ENCODE data around the gene KLHL11.
"Not testable (repeated sequence)": the region's sequence is repeated elsewhere in the genome, so short reads cannot be mapped to it uniquely, and the experiment has no call there.

DNA sequence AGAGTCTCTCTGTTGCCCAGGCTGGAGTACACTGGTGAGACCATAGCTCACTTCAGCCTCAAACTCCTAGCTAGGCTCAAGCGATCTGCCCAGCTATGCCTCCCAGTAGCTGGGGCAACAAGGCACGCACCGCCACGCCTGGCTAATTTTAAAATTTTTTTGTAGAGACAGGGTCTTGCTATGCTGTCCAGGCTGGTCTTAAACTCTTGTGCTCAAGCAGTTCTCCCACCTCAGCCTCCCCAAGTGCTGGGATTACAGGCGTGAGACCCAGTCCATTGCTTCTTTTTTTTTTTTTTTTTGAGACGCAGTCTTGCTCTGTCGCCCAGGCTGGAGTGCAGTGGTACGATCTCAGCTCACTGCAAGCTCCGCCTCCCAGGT is 9.1 kb upstream of the KLHL11 start:
- TF ChIP-seq, protein P1, sequence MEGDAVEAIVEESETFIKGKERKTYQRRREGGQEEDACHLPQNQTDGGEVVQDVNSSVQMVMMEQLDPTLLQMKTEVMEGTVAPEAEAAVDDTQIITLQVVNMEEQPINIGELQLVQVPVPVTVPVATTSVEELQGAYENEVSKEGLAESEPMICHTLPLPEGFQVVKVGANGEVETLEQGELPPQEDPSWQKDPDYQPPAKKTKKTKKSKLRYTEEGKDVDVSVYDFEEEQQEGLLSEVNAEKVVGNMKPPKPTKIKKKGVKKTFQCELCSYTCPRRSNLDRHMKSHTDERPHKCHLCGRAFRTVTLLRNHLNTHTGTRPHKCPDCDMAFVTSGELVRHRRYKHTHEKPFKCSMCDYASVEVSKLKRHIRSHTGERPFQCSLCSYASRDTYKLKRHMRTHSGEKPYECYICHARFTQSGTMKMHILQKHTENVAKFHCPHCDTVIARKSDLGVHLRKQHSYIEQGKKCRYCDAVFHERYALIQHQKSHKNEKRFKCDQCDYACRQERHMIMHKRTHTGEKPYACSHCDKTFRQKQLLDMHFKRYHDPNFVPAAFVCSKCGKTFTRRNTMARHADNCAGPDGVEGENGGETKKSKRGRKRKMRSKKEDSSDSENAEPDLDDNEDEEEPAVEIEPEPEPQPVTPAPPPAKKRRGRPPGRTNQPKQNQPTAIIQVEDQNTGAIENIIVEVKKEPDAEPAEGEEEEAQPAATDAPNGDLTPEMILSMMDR (IDR thresholded peaks at IDR 0.05) = not testable (repeated sequence)
- TF ChIP-seq POLR2A, EP300 (IDR thresholded peaks at IDR 0.05): not testable (repeated sequence)
